HG03196 (cell line): ENCODE measurements around the gene DOCK4.

Source experiments
- ATAC-seq: cut with Tn5 transposase; IDR thresholded peaks from one replicate; pipeline ENCODE4 v1.9.1; 2021; ENCODE audit not compliant: unreplicated experiment

The DOCK4 gene

DNA sequence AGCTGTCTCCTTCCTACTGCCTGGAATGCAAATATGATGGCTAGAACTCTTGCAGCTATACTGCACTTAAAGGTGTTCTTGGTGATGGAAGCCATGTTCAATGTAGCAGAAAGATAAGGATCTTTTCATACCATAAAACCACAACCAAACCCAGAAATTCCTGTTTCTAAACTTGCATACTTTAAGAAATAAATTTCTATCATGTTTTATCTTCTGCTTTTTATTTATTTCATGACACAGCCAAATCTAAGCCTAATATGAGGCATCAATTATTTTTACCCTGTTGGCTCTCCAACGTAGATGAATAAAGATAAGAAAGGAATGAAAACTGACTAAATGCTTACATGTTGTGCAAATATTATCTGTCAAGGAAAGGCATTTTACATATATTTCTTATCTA is 224.1 kb downstream of the DOCK4 start:
- no peak for ATAC-seq

DNA sequence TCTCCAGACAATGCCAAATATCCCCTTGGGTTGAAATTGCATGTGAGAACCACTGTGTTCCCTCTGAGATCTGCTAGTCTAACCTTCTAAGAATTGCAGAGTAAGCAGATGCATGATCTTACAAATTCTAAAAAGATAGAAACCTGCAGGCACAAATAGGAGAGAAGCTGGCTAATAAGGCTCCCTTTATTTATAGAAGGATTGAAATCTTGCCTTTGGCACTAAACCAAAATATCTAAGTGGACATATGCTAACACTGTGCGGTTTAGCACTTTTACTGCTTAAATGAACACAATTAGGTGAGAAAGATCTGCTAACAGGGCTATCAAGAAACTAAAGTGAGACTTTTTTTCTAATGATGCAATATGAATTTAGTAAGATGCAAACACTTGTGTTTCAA is 225.5 kb downstream of the DOCK4 start:
- no peak for ATAC-seq

DNA sequence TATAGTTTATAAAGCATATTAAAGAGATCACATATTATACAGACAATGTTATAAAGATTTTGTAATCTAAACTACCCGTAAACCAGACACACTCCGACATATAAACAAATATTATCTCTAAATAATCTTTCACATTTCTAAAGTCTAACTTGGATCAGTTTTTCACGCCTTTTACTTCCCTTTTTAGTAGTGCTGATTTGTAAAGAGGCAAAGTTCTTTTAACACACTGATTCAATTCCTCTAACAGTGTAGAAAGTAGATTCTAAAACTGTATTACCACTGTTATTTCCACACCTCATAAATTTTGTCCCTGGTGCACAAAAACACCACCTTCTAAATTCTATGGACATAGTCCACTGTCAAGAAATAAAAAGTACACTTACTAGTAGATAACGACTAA is 230.9 kb downstream of the DOCK4 start:
- ATAC-seq, result no peak

DNA sequence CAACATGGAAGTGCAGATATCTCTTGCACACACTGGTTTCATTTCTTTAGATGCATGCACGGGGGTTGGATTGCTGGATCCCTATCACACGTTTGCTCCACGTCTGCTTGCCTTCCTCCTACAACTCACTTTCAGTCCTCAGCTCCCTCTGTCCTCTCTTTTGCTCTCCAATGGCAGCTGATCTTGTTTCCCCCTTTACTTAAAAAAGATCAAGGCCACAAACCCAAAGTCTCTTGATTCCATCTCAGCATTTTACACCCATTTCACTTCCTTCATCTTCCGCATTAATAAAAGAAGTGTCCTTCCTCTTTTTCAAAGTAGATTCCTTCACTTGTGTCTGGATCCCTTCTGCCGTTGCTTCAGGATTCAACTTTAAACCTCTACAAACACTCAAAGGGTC is 245.2 kb downstream of the DOCK4 start:
- no peak for ATAC-seq

DNA sequence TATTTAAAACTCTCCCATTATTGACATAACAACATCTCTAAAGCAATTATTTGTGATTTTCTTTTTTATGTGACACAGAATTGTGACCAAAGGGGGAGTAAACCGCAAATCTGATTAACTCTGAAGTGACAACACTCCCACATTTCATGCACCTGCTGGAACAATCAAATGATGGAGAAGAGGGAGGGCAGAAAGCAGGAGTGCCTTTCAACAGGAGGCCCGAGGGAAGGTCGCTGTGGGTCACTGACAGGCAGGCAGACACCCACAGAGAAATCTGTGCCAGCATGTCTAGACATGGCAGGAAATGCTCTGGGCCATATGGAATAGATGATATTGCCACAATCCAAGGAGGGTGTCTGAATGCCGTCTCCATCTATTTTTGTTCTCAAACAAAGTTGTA is 247.3 kb downstream of the DOCK4 start:
- no peak for ATAC-seq

DNA sequence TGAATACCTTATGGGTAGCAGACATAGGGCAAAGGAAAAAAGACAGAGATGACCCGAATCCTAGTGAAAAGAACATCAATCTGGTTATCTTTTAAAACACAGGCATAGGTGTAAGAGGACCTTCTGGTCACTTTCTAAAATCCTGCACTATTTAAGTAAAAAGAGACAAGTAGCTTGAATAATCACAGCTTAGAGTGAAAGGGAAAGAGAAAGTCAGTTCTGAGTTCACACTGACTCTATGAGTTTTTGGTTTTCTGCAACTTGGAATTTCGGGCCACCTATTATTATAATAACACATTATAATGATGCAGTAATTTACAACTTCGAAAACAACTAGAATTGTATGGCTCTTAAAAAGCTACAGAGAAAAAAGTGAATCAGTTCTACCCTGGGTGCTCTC is 247.8 kb downstream of the DOCK4 start:
- no peak for ATAC-seq

DNA sequence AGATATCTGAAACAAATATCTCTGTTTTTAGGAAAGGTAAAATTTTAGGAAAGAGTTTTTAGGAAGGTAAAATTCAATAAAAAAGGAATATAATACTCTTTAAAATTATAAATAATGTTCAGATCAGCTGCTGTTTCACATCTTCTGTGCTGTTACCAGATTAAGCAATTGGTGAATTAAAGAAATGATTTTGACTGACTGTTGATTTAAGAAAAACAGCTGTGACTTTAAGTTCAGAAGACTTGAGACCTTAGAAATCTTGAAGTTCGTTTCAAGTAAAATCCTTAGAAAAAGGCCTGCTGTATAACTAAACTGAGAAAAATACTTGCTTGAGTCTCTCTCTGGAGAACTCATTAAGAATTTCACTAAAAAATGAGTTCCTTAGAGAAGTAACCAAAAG is 250.6 kb downstream of the DOCK4 start:
- ATAC-seq, result no peak

DNA sequence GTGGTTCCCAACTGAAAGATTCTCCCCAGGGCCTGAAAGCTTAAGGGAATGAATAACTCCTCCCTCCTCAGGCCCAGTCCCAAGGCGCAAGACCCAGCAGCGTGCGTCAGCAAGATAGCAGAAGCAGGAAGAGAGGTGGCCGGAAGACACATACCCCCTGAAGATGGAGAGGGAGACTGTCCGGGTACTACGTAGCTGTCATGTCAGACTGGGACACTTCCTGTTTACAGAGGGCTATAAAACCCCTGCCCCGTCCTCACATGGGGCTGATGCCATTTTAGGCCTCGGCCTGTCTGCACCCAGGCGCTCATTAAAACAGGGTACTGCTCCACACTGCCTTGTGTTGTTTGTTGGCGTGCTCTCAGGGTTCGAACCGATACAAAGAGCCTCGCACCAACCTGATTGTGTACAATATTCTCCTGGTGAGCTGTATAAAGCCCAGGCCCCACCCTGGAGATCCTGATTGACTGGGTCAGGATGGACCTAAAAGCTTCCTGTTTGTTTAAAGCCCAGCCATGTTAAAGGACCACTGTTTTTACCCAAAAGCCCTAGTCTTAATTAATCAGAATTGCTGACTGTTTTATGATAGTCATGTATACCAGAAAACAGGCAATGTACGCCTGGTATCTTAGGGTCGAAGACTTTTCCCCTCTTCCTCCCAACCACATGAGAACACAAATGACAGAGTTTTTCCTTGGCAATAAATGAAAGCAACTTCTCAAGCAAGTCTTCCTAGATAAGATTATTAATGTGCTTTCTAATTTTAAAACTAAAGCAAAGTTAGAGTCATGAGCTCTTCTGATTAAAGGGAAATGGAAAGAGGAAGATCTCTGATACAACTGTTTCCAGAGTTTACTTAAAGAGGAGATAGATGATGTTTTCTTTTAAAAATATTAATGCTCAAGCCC is 251.5 kb downstream of the DOCK4 start:
- ATAC-seq, result no peak

DNA sequence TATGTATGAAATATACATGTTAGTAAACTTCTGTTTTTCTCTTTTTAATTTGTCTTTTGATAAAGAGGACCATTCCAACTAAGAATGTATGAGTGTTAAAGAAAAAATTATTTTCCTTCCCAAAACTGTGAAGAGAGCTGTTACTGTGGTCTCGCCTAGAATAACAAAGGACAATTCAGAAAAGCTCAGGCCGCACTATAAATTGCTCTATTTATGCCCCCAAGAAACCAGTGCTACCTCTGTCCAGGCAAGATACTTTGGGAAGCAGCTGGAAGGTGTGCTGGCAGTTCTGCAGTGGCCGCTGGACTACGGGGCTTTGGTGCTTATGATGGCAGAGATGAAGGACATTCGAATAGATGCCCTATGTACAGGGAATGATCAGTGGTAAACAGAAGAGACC is 252.1 kb downstream of the DOCK4 start:
- ATAC-seq, result no peak

DNA sequence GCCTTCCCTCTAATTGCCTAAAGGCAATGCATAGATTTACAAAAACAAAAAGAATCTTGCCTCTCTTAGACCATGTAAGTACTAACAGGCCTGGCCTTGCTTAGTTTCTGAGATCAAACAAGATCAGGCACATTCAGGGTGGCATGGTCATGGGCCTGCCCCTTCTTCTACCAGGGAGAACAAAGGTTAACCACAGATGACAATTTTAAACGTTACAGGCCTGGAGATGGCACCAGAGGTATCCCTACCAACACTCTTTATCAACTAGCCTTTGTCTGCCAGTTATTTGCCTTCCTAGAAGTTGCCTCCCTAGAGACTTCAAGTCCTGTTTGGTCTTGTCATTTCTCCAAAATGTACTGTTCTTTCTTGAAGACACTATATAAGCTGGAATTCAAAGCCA is 252.6 kb downstream of the DOCK4 start:
- ATAC-seq, result no peak

DNA sequence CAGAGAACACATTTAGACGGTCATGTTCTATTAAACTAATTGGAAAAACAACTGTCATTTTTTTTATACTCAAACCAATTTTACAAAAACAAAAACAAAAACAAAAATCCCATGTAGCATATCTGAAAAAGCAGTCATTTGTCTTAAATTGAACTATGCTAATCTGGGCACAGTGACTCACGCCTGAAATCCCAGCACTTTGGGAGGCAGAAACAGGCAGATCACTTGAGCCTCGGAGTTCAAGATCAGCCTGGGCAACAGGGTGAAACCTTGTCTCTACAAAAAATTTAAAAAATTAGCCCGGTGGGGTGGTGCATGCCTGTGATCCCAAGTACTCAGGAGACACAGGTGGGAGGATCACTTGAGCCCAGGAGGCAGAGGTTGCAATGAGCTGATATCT is 253.4 kb downstream of the DOCK4 start:
- no peak for ATAC-seq

DNA sequence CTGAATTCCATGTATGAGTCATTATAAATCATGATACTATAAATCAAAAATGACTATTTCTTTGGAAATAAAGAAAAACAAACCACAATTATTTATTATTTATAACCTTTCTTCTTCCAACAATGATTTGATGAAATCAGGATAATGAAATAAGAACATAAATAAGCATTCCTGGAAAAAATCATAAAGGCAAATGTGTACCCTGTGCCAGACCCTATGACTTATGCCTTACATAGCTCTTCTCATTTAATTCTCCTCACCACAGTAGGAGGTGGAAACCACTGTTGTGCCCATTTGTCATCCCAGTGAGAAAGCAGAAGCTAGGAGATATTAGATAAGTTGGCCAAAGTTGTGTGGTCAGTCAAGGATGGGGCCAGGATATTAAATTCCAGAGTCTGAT is 255.1 kb downstream of the DOCK4 start:
- no peak for ATAC-seq

DNA sequence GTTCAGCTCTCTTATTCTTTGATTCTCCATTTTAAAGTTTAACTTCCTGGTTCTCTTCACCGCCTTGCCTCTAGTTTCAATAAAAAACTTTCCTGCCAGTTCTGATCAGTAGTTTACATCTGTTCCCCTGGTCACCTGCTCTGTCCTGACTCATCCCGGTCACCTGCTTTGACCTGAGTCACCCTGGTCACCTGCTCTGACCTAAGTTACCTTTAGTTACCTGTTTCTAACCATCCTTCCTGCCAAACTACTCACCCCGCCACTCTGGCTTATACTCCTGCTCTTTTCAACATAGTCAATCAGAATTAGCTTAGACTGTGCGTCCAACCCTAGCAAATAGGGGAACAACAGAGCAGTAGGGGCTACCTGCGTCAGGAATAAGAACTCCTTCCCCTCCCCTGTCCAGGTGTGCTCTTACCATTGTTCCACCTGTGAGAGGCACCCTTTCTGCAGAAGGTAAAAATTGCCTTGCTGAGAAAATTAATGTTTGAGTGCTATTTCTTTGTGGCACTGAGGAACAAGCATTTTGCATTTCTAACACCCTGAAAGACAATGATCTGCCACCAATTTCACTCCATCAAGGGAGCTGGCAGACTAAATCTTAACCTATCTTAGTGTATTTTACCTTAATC is 263.6 kb downstream of the DOCK4 start:
- no peak for ATAC-seq

DNA sequence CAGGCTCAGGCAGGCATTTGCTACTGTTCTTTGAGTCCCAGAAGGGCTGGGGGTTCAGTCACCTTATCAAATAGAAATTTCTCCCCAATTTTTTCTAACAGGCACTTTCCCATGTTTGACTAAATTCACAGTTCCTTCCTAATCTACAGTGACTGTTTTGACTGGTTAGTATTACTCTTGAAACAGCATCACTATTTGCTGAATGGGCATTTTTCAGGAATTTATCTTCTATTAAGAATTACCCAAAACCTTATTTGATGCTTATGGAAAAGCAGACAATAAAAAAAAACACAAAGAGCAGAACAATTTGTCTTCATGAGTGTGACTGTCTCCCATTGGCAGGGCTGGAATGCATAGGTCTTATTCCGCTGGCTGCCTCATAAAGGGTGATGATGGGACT is 269.0 kb downstream of the DOCK4 start:
- no peak for ATAC-seq

DNA sequence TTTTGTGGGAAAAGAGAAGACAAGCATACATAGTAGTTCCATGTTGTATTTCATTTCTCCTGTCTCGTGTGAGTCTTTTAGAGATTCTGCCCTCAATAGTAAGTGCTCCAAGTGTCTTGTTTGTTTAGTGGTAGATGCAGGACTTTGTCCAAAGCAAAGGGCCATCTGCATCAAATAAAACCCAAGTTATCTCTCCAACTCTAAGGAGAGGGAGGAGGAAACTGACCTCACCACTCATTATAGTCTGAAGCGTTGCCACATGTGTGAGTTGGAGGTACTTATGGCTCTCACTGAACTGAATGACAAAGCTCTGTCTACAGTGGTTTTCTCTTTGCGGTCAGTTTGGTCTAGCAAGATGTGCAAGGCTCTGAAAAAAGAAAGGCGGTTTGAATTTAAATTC is 272.6 kb downstream of the DOCK4 start:
- no peak for ATAC-seq

DNA sequence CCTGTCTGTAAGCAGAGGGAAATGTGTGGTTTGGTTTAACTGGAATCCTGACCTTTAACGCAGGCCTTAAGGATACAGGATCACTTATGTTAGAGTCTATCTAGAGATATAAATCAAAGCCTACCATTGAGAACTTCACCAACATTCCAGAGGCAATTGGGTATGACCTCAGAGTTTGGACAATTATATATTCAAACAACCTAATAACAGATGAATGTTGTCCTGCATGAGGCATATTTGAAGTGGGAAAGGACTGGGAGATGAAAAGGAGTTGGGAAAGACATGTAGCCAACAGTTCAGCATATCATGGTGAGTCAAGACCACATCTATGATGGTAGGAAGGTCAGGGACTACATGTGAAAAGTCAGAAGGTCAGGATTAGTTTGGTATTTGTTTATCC is 274.2 kb downstream of the DOCK4 start:
- ATAC-seq, result no peak

DNA sequence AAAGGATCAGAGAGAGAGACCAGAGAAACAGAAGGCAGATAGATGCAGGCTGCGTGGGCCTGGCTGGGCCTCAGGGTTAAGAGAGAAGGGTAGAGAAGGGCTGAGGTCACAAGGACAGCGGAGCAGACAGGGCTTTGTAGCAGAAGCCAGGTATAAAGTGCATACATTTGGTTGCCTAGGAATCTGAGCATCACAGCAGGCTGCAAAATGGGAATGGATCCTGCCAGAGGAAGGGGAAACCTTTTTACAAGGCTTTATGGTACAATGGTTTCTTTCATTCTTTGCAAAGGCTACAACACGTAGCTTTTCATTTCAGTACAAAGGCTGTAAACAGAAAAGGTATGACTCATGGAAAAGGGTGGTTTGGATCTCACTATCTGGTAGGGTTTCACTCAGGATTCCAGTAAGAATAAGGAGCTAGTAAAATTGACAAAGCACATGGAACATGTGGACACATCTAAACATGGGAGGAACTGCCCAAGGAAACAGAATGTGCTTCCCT is 275.1 kb downstream of the DOCK4 start:
- ATAC-seq, result no peak

DNA sequence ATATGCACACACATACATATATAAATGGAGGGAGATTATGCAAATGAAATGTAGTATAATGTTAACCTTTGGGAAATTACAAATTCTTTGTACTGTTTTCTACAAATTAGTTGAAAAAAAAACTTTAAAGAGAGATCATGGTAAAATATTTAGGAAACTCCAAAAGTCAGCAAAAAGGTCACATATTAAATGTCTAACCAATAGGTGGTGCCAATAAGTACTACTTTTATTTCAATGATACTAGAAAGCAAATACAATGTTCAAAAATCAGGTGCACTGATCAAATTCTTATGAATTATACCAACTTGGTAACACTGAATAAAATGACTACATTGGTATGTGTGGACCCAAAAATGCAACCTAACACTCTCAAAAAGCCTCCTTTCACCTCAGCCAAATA is 276.9 kb downstream of the DOCK4 start:
- no peak for ATAC-seq

DNA sequence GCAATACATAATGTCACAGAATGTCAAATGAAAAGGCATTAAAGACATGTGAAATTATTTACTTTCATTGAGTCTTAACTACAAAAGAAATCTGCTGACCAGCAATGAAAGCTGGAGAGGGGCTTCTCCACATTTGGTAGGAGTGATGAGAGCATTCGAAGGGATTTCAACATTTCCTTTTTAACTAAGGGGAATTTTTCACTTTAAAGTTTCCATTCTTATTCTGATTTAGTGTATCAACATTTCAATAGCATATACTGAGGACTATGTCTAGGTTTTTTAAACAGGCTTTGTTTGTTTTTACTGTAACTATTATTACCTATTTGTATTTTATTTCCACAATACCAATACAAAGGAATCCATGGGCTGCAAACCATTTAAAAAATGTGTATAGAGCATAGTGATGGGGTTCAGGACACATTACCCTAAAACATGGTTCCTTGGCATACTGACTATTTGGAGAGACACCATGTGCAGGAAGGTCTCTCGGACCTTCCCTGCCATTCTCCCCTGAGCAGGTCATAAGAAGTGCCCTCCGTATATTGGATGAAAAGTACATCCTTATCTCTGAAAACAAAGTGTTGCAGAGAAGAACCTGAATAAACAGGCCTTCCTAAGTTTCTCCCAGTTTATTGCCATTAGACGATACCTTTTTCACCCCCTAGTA is 278.7 kb downstream of the DOCK4 start:
- ATAC-seq, result no peak

DNA sequence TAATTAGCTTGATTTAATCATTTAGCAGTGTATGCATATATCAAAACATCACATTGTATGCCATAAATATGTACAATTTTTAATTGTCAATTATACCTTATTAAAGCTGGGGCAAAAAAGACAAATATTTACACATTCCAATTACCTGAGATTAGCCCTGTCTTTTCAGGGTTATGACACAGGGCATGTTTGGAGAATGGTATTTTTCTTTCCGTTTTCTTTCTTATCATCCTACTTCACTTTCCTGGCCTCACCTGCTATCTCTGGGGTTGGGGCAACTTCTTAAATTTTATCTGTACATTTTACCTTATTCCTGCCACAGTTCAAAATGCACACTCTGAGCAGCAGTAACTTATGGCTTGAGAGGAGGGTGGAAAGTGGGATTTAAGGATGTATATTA is 285.9 kb downstream of the DOCK4 start:
- no peak for ATAC-seq

DNA sequence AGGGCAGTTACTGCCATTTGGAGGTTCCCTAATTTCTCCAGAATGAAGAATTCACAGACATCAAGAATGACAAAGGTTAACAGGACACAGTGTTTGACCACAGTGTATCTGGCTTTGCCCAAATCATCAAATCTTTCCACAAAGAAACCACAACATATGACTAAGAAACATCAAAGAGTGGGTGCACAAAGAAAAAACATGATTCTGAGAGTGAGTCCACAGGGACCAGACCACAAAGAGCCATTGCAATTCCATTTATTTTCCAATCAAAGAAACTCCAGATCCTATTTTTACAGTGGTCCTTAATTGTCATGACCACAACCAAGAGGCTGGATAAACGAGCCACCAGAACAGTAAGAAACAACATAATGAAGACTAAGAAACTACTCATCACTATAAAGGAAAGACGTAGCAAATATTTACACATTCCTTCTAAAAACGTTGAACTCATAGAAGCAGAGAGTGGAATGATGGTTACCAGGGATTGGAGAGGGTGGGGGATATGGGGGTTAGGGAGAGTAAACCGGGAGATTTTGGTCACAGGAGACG is 286.5 kb downstream of the DOCK4 start:
- no peak for ATAC-seq

DNA sequence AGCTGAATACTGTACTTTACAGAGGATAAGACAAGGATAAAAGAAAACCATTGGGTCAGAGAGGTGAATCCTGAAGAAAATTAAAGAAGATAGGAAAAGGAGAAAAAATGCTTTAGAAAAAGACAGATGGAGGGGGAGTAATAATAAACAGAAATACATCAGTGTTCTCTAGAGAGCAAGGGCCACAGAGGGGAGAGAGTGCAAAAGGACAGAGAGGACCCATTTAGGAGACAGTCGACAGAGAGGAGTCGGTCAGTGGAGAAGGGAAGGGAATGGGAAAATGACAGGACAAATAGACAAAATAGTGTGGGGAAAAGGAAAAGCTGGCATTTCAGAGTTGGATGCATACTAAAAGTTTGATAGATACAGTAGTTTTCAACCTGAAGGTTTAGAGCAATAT is 287.0 kb downstream of the DOCK4 start:
- no peak for ATAC-seq
